ENCODE results near the gene KLHDC1. TPM values are rescaled to one million over a fixed set of nuclear protein-coding genes. Genes with fewer than 3 reads are reported as not detected.

Gene KLHDC1
- polyA plus RNA-seq, 1 of the 3 experiments (the other 2 are of a cell fraction), result 0.31 TPM

DNA sequence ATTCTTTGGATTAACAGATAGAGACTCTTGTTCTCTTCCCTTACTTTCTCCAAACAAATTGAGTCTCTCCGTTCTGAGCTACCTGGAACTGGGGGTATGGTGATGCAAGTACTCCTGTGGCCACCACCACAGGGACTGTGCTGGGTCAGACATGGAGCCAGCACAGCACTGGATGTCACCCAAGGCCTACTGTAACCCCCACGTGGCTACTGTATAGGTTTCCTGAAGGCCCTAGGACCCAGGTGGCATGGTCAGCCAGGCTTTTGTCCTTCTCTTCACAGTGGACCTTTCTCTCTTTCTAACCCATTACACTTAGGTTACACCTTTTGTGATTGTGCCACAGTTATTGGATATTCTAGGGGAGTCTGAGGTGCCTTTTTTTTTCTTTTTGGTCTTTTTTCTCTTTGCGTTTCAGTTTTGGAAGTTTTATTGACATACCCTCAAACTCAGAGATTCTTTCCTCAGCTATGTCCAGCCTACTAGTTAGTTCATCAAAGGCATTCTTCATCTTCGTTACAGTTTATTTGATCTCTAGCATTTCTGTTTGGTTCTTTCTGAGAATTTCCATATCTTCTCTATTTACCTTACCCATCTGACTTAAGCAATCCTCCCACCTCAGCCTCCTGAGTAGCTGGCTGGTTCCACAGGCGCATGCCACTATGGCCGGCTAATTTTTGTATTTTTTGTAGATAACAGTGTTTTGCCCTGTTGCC, 69.1 kb downstream of the KLHDC1 start:
- no peak for DNase-seq
- H3K4me1 ChIP-seq (ENCODE audit: control insufficient read depth in 1 of 2, insufficient read depth in 2 of 2, low read depth in 1 of 2, low read length in 1 of 2), result peaks cover 0 to 3% of the 10 kb centered on the region in 2 experiments; a peak in 1 of 4 replicates
- H3K27ac ChIP-seq (ENCODE audit: low read depth in 2 of 2, low read length in 1 of 2), result no peak overlapping the region
- H3K4me3 ChIP-seq (ENCODE audit: low read depth in 2 of 2, low read length in 1 of 2), result no peak overlapping the region
- H4K20me1 ChIP-seq (ENCODE audit: insufficient read depth), result no peaks in the 10 kb centered on the region
- no peak overlapping the region for H2AFZ ChIP-seq (ENCODE audit: low read depth)
- H3K9ac ChIP-seq, result no peak overlapping the region
- ChIA-PET CTCF (no interaction called here), POLR2A (no interaction called here)
- 81% methylated on average over 6 of the region's 6 CpGs for WGBS (ENCODE audit: low lambda C conversion rate)
- no peaks in the 10 kb centered on the region for H3K79me2 ChIP-seq (ENCODE audit: insufficient read depth)
- no peaks in the 10 kb centered on the region for H3K9me2 ChIP-seq
- peaks cover 5% of the 10 kb centered on the region for H3F3A ChIP-seq (replicated peaks; ENCODE audit: insufficient read depth)
- H3K4me2 ChIP-seq, result no peak overlapping the region
- TF ChIP-seq, protein P1, sequence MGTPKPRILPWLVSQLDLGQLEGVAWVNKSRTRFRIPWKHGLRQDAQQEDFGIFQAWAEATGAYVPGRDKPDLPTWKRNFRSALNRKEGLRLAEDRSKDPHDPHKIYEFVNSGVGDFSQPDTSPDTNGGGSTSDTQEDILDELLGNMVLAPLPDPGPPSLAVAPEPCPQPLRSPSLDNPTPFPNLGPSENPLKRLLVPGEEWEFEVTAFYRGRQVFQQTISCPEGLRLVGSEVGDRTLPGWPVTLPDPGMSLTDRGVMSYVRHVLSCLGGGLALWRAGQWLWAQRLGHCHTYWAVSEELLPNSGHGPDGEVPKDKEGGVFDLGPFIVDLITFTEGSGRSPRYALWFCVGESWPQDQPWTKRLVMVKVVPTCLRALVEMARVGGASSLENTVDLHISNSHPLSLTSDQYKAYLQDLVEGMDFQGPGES (IDR thresholded peaks at IDR 0.05; ENCODE audit: low read depth, low read length), result no peak
- no peak for TF ChIP-seq POLR2AphosphoS5 (IDR thresholded peaks at IDR 0.05; ENCODE audit: low read depth, low read length)
- TF ChIP-seq GATA2 (CRISPR knock-in tag; IDR thresholded peaks at IDR 0.05), result no peak
- no peak for TF ChIP-seq SMC3 (IDR thresholded peaks at IDR 0.05; ENCODE audit: low read depth, low read length)
- TF ChIP-seq TAF1 (IDR thresholded peaks at IDR 0.05; ENCODE audit: borderline replicate concordance, low read depth, low read length), result no peak
- TF ChIP-seq EZH2phosphoT487 (IDR thresholded peaks at IDR 0.05; ENCODE audit: borderline replicate concordance, low read depth), result no peak
- TF ChIP-seq TEAD4 (IDR thresholded peaks at IDR 0.05; ENCODE audit: borderline replicate concordance, insufficient read depth), result no peak
- no peak for TF ChIP-seq FOXM1 (IDR thresholded peaks at IDR 0.05; ENCODE audit: low read depth)
- no peak for TF ChIP-seq MXI1 (IDR thresholded peaks at IDR 0.05; ENCODE audit: low read depth, low read length)
- H3K36me3 ChIP-seq (replicated peaks in 1 of 2; ENCODE audit: control insufficient read depth in 1 of 2, insufficient read depth in 2 of 2, low read length in 1 of 2), result no peaks in the 10 kb centered on the region
- no peaks in the 10 kb centered on the region for H3K27me3 ChIP-seq (ENCODE audit: insufficient read depth)
- H3K9me3 ChIP-seq, result no peaks in the 10 kb centered on the region

DNA sequence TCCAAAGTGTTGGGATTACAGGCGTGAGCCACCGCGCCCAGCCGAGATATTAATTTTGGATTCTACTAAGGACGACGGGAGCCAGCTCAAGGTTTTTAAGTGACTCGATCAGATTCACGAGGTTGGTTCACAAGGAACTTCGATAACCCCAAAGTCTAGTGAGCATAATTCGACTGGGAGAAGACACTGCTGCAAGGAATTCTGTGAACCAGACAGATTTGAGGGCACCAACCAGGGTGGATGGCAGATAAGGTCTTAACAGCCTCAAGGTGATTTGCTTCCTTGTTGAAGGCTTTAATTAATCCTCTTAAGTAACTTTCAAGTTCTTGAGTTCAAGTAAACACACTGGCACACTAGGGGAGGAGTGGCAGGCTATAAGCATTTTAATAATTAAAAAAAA, 73.9 kb downstream of the KLHDC1 start:
- 96% methylated on average over 10 of the region's 10 CpGs for WGBS (ENCODE audit: low lambda C conversion rate)
- Histone ChIP-seq H3K9me2 (no peaks in the 10 kb centered on the region), H3K36me3 (replicated peaks in 1 of 2; ENCODE audit: control insufficient read depth in 1 of 2, insufficient read depth in 2 of 2, low read length in 1 of 2) (peaks cover 0 to 5% of the 10 kb centered on the region in 2 experiments), H3K4me2 (peak overlapping the region; percentile 91), H3K4me1 (ENCODE audit: control insufficient read depth in 1 of 2, insufficient read depth in 2 of 2, low read depth in 1 of 2, low read length in 1 of 2) (peaks cover 13 to 16% of the 10 kb centered on the region in 2 experiments; a peak in 3 of 4 replicates), H3K27me3 (ENCODE audit: insufficient read depth) (no peaks in the 10 kb centered on the region), H4K20me1 (ENCODE audit: insufficient read depth) (no peaks in the 10 kb centered on the region; the same call in 1 of the 2 replicates), H3K9ac (peak overlapping the region; percentile 100), H2AFZ (ENCODE audit: low read depth) (peak overlapping the region; percentile 97), H3K79me2 (ENCODE audit: insufficient read depth) (peaks cover 35% of the 10 kb centered on the region), H3K9me3 (no peaks in the 10 kb centered on the region), H3K27ac (ENCODE audit: low read depth in 2 of 2, low read length in 1 of 2) (peak overlapping the region; percentile 96), H3K4me3 (ENCODE audit: low read depth in 2 of 2, low read length in 1 of 2) (peak overlapping the region; percentile 85 to 97), H3F3A (replicated peaks; ENCODE audit: insufficient read depth) (peaks cover 18% of the 10 kb centered on the region)
- DNase-seq, result peak; percentile 17
- POLR2A ChIA-PET, result interaction anchor here (0.6 to 2.1 kb wide), 5 partner anchors 74 to 168 kb away, joined by 4 to 27 read pairs (median 9); partner anchors contain the start of genes DNAAF2, KLHDC1, LRR1 and POLE2
- no peak for TF ChIP-seq RAD21 (IDR thresholded peaks at IDR 0.05; ENCODE audit: low read length)
- CTCF ChIA-PET, result interaction anchor here (0.7 to 2.6 kb wide), 12 partner anchors 15 to 305 kb away, joined by 3 to 17 read pairs (median 4); partner anchors contain the start of genes DNAAF2 and KLHDC1

Data from SK-N-SH (cell line).